RKO (cell line): Measurements from ENCODE around the gene SIM1.

Source experiments
- DNase-seq: peaks from one replicate; pipeline ENCODE4 v3.0.0-alpha.2; 2016; ENCODE audit warnings: low spot score

SIM1 gene

DNA sequence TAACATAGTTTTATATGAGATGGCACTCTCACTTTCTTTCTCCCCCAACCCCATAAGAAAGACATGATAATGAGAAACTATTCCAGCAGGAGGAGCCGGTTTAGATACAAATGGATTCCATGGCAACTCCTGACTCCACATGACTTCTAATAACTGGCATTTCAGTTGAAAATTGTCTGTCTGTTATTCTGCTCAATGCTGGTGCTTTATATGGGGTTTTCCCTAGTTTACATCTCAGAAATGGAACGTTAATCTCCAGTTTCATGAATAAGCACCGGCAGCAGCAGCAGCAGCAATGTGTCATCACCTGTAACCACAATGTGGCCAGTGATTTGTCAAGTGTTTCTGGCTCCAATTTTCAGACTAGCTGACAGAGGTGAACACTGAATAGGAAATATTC is 8.0 kb upstream of the SIM1 start:
- peak; percentile 59 for DNase-seq

GRCh38 chr6:100470422-100471120 is 5.8 kb upstream of the SIM1 start:
- no peak for DNase-seq

DNA sequence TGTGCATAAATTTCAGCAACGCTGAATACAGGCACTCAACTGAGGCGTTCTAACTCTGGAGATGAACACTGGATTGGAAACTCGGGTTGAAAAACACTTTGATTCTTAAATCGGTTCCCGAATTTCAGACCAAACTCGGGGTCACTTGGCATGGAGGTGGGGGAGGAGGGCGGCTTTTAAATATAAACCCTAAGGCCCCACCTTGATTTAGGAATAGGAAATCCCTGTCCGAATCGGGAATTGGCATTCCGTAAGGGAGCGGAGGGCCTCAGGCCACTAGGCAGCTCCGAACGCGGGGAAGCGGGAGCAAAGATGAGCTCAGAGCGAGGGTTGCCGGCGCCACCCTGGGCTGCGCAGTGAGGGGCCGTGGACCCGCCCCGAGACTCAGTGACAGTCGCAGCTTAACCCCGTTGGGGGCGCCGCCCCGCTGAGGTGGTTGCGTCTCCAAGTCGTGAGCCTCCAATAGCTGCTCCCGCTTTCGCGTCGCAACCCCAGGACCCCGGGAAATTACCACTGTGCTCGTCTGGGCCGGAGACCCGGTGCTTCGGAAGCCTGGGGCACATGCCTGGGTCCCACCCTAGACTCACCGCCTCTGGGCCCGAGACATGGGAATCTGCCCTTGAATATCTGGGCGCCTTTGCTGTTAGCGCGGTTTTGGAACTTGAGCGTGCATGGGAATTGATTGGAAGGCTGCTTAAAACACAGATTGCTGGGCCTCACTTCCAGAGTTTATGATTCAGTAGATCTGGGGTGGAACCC is 4.6 kb upstream of the SIM1 start:
- DNase-seq: no peak

DNA sequence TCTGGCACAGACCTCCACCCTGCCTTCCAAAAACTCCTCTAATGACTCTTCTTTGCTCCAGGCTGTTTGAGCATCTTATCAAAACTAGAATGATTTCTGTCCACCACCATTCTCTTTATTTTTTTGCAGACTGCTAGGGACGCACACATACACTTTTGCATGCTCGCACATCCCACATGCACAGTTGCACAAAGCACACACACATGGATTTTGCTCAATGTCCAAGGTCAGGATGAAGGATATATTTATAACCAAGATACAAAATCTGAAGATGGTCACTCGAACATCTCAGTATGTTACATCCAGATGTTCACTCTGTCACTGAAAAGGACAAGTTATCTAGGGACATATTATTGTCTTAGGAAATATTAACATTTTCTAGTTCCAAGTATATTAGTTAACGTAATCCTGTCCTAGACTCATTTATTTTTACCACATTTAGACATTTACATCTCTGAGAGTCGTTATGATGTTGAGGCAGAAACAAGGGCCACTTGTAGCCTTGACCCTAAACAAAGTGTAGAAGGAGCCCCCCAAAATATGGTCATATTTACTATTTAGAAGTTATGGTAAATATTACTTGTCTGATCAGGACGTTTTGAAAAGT is 3.4 kb upstream of the SIM1 start:
- no peak for DNase-seq

- no peak for DNase-seq
These were observed 2.7 kb upstream of the SIM1 start for GRCh38 chr6:100467129-100468015.

DNA sequence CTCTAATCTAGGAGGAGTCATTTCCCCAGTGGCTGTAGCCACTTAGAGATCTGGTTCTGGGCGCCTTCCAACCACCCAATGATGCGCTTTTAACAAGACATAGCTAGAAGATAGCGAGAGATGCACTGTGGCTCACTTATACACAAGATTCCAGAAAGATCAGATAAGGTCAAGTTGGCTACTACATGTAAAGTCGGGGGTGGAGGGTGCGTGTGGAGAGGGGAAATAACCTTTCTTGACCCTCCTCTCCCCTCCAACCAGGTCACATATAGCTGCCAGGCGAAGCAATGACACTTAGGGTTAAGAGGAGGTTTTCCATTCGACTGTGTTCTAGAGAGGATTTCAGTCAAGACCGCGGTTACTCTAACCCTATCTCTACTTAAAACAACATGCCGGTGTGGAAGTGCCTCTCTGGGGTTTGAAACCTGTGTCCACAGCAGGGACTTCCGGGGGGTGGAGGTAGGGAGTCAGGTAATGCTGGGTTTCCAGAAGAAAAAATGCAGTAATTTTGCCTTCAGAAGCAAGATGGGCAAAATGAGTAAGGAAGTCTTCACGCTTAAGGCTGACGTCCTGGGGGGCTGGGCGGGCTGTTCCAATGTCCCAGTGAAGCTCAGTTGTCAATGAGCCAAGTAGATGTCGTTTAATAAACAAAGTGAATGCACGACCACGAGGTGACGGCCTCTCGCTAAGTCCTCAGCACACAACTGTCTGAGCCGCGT is 1.8 kb upstream of the SIM1 start:
- DNase-seq: no peak

DNA sequence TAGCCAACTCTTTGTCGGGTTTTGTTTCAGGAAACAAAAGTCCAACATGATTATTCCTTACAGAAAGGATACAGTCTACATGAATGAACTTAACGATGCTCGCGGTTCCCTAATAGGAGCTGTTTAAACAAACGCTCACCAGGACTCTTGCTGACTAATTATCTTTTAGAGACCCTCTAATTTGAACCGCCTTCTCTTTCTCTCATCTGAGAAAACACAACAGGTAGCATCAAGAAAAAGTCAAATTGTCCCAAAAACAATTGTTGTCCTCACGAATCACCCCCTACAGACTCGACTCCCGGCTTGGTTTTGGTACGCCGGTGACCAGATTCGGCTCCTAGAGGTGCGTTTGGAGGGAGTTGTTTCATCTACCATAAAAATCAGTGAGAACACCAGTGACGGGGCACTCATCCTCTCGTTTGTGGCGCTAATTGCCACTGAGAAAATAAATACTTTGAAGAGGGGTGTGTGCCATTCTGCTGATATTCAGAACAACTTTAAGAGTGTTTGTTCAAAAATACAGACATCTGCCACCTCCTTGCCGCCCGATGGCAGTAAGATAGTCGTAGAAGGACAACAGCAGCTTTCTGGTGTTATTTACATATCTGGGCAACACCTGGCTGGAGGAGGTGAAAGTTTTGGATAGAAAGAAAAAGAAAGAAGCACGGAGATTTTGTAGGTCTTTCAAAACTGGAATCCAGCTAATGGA is 1.1 kb upstream of the SIM1 start:
- DNase-seq: no peak

- no peak for DNase-seq
These were observed 414 bp downstream of the SIM1 start for GRCh38 chr6:100464162-100464851.

DNA sequence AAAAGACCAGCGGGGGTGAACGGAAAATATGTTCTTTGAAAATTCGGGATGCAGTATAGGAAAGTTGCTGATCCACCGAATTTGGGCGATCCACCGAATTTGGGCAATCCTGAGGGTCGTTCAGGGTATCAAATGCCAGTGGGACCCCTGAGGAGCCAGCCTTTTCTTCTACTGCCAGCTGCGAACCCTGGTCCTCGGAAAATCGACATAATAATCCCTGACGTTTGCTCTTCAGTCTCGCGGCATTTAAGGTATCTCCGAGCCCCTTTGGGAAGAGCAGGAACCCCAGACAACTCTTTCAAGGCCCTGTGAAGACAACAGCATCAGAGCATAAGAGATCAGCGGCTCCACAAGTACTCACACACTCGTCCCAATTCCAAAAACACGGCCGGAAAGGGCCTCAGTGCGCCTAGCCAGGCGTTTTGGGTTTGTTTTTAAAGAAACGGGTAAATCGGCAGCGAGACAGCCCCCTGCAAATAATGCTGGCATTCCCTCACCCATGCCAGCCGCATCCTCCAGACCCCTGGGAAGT is 1.0 kb downstream of the SIM1 start:
- DNase-seq: no peak

- no peak for DNase-seq
These were observed 1.8 kb downstream of the SIM1 start for GRCh38 chr6:100462706-100463629.

DNA sequence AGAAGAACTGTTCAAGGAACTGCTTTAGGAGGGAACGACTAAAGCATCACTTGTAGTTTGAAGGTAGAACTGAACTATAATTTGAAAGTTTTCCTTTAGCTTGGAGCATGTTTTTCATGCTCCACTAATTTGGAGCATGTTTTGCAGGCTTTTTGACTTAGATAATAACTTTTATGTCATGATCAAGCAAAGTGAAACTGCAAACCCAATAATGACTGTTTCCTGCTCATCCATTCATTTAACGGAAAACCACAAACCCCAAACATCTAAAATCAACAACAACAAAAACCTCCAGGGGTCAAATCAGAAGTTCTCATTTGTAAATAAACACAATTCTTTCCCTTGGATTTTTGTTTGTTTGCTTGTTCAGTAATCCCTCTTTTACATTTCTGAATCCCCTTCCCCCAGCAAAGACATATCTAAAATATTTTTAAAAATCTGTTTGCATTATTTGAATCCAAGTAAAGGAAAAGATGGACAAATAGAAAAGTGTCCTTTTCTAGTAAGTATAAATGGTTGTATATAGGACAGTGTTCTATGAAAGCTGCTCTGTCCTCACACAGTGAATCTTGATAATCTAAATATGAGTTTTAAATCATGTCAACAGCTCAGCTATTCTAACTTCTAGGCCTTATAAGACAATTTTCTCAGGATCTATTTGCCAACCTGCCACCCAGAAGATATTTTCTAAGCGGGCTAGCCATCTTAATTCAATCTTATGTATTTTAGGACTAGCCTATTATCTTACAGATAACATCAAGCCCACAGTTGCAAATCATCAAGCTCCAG is 2.6 kb downstream of the SIM1 start:
- no peak for DNase-seq

- no peak for DNase-seq
These were observed 3.3 kb downstream of the SIM1 start for GRCh38 chr6:100461278-100461916.

GRCh38 chr6:100460650-100461204 is 4.0 kb downstream of the SIM1 start:
- DNase-seq: no peak

DNA sequence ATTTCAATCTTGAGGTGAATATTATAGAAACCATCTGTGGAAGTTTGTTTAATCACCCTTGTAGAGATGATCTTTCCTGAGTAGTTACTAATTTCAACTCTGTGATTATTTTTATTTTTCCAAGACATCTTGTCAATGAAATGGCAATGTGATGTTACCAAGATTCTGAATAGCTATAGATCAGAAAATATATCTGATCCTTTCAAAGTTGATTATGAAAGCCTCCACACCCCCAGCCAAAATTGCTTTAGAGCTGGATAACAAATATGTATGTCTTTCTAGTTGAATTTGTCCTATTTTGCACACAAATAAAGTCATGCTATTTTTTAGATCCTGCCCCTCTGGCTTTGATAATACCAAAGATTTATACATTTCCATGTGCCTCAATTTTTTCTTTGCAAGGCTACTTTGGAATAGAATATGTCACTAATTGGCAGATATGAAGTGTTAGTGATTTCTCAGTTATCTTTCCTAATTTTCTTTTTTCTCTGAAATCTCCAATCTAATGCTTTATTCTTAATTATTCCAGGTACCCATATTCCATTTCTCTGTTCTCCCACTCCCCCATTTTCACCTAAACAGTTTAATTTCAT is 5.0 kb downstream of the SIM1 start:
- DNase-seq: no peak

- DNase-seq: no peak
These were observed 5.7 kb downstream of the SIM1 start for GRCh38 chr6:100458841-100459591.

- no peak for DNase-seq
These were observed 7.3 kb downstream of the SIM1 start for GRCh38 chr6:100457311-100457990.
